OCI-LY3 (cell line): Measurements from ENCODE around the gene RSPRY1.

Source experiments
- H2AFZ ChIP-seq: fragments of 200-600, 300-600 bp; shearing (Covaris generic); 2 replicates; pipeline ENCODE4 v1.6.0; 2014; ENCODE audit warnings: antibody characterized with exemption, low read depth, low read length
- H3K27ac ChIP-seq: fragments of 200-600, 300-600 bp; sonication (generic); 2 replicates; pipeline ENCODE4 v1.5.1; 2014; ENCODE audit warnings: mild to moderate bottlenecking, low read length, moderate library complexity, mixed read lengths
- H3K27me3 ChIP-seq: fragments of 200-600, 300-600 bp; sonication (generic); 2 replicates; pipeline ENCODE4 v1.6.1; 2014; ENCODE audit warnings: low read depth, low read length, mixed read lengths
- H3K36me3 ChIP-seq: fragments of 200-600, 300-600 bp; sonication (generic); replicated peaks from 2 replicates; pipeline ENCODE3; 2014; ENCODE audit warnings: low read depth, low read length, mixed read lengths
- H3K4me1 ChIP-seq: fragments of 300-600, 200-600 bp; sonication (generic); 2 replicates; pipeline ENCODE4 v1.6.1; 2014; ENCODE audit warnings: low read length, mixed read lengths
- H3K4me2 ChIP-seq: fragments of 200-600, 300-600 bp; sonication (generic); 2 replicates; pipeline ENCODE4 v1.6.1; 2014; ENCODE audit warnings: low read length, mixed read lengths
- H3K4me3 ChIP-seq: fragments of 300-600, 200-600 bp; sonication (generic); 2 replicates; pipeline ENCODE4 v1.5.1; 2014; ENCODE audit warnings: antibody characterized with exemption, mild to moderate bottlenecking, low read length, moderate library complexity
- H3K79me2 ChIP-seq: fragments of 300-600, 200-600 bp; shearing (Covaris generic); 2 replicates; pipeline ENCODE4 v1.6.1; 2014; ENCODE audit warnings: mild to moderate bottlenecking, low read length, mixed read lengths
- H3K9ac ChIP-seq: fragments of 300-600, 200-600 bp; shearing (Covaris generic); 2 replicates; pipeline ENCODE4 v1.6.0; 2014; ENCODE audit warnings: mild to moderate bottlenecking, low read length, moderate library complexity
- H3K9me3 ChIP-seq: fragments of 200-600, 300-600 bp; shearing (Covaris generic); 2 replicates; pipeline ENCODE4 v1.6.1; 2014; ENCODE audit warnings: low read length, mixed read lengths; ENCODE audit not compliant: insufficient read depth
- H4K20me1 ChIP-seq: fragments of 200-600, 300-600 bp; sonication (generic); 2 replicates; pipeline ENCODE4 v1.6.1; 2016; ENCODE audit warnings: low read length, mixed read lengths; ENCODE audit not compliant: insufficient read depth
- CTCF ChIP-seq: fragments of 200-600, 300-600 bp; sonication (generic); IDR thresholded peaks from 2 replicates; pipeline ENCODE4 v1.5.1; 2014; ENCODE audit warnings: antibody characterized with exemption, low read length, low read depth
- EZH2phosphoT487 ChIP-seq: fragments of 200-600 bp; shearing (Covaris generic); IDR thresholded peaks from 2 replicates; pipeline ENCODE4 v1.6.1; 2018; ENCODE audit warnings: antibody characterized with exemption, mixed run types, low read depth

RSPRY1 gene

GRCh38 chr16:57263541-57264351 is 77.6 kb downstream of the RSPRY1 start:
- Histone ChIP-seq H3K9me3 (no peaks in the 10 kb centered on the region), H3K27ac (no peak overlapping the region), H3K4me2 (no peak overlapping the region), H3K27me3 (no peaks in the 10 kb centered on the region), H3K4me1 (peaks cover 11% of the 10 kb centered on the region), H4K20me1 (no peaks in the 10 kb centered on the region), H3K79me2 (no peaks in the 10 kb centered on the region), H3K4me3 (no peak overlapping the region), H3K36me3 (no peaks in the 10 kb centered on the region), H3K9ac (no peak overlapping the region), H2AFZ (no peak overlapping the region)
- no peak for TF ChIP-seq CTCF

DNA sequence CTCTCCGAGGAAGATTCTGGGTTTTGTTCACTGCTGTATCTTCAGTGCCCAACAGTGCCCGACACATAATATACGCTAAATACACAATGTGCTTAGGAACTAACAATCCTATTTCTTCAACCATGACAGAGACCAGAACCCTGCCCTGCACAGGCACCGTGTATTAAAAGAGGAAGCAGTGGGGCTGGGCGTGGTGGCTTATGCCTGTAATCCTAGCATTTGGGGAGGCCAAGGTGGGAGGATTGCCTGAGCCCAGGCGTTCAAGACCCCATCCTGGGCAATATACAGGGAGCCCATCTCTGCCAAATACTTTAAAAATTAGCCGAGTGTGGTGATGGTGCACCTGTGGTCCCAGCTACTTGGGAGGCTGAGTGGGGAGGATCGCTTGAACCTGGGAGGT is 78.3 kb downstream of the RSPRY1 start:
- H3K27me3 ChIP-seq, result no peaks in the 10 kb centered on the region
- H3K9ac ChIP-seq, result no peak overlapping the region
- no peaks in the 10 kb centered on the region for H3K36me3 ChIP-seq
- H3K4me3 ChIP-seq, result no peak overlapping the region
- no peak overlapping the region for H2AFZ ChIP-seq
- no peaks in the 10 kb centered on the region for H3K79me2 ChIP-seq
- H4K20me1 ChIP-seq, result no peaks in the 10 kb centered on the region
- H3K4me2 ChIP-seq, result no peak overlapping the region
- peaks cover 16% of the 10 kb centered on the region for H3K4me1 ChIP-seq
- no peak overlapping the region for H3K27ac ChIP-seq
- TF ChIP-seq EZH2phosphoT487 (no peak), CTCF (no peak)
- H3K9me3 ChIP-seq, result no peaks in the 10 kb centered on the region

DNA sequence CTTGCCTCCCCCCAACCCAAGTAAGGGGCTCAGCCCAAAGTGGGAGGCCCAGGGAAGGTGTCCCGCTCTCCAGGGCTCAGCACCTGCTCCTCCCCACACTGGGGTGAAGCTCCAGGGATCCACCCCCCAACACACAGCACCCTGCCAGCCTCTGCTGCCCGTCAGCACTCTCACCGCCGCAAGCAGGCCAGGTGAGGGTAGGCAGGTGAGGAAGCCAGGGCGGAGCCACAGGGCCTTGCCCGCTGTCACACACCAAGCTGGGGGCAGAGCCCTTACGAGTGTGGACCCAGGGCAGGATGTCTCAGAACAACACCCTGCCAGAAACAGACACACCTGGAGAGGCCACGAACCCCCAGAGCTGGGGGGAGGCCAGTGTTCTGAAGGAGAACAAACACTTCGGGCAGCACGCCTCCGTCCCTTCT is 78.8 kb downstream of the RSPRY1 start:
- H3K4me3 ChIP-seq, result no peak overlapping the region
- H4K20me1 ChIP-seq, result no peaks in the 10 kb centered on the region
- no peak overlapping the region for H3K9ac ChIP-seq
- no peak overlapping the region for H3K27ac ChIP-seq
- no peak overlapping the region for H3K4me2 ChIP-seq
- peaks cover 15% of the 10 kb centered on the region for H3K4me1 ChIP-seq
- no peak overlapping the region for H2AFZ ChIP-seq
- TF ChIP-seq EZH2phosphoT487, result no peak
- no peak for TF ChIP-seq CTCF
- no peaks in the 10 kb centered on the region for H3K27me3 ChIP-seq
- no peaks in the 10 kb centered on the region for H3K79me2 ChIP-seq
- H3K9me3 ChIP-seq, result no peaks in the 10 kb centered on the region
- no peaks in the 10 kb centered on the region for H3K36me3 ChIP-seq

DNA sequence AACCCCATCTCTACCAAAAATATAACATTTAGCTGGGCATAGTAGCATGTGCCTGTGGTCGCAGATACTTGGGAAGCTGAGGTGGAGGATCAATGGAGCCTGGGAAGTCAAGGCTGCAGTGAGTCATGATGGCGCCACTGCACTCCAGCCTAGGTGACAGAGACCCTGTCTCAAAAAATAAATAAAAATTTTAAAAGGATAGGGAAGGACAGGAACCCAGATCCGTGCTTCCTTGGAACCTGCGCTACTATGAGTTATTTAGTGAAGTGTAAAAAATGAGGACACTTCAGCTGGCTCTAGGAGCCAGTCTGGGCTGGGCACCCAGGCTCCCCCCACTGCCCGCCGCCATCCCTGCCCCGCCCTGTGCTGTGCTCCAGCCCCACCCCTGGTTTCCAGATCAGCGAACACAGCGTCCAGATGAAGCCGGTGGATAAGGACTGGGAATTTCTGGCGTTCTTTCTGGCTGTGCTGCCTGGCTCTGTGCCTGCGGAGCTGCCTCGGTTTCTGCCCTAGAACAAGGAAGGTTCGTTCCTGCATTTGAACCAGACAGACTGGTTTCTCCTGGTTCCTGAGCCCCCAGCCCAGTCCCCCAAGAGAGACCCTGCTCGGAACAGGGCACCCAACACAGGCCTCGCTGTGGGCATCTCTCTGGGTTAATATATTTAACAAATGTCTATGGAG is 79.9 kb downstream of the RSPRY1 start:
- no peaks in the 10 kb centered on the region for H3K79me2 ChIP-seq
- H3K9me3 ChIP-seq, result no peaks in the 10 kb centered on the region
- H3K4me2 ChIP-seq, result no peak overlapping the region
- H3K4me3 ChIP-seq, result no peak overlapping the region
- no peaks in the 10 kb centered on the region for H3K27me3 ChIP-seq
- H3K36me3 ChIP-seq, result no peaks in the 10 kb centered on the region
- H2AFZ ChIP-seq, result no peak overlapping the region
- TF ChIP-seq EZH2phosphoT487 (no peak), CTCF (no peak)
- H3K9ac ChIP-seq, result no peak overlapping the region
- no peaks in the 10 kb centered on the region for H4K20me1 ChIP-seq
- no peak overlapping the region for H3K27ac ChIP-seq
- H3K4me1 ChIP-seq, result peaks cover 7% of the 10 kb centered on the region
